ENCODE measurements around the gene NKAIN2.
"Not testable (repeated sequence)": the region's sequence is repeated elsewhere in the genome, so short reads cannot be mapped to it uniquely, and the experiment has no call there.

Gene NKAIN2

DNA sequence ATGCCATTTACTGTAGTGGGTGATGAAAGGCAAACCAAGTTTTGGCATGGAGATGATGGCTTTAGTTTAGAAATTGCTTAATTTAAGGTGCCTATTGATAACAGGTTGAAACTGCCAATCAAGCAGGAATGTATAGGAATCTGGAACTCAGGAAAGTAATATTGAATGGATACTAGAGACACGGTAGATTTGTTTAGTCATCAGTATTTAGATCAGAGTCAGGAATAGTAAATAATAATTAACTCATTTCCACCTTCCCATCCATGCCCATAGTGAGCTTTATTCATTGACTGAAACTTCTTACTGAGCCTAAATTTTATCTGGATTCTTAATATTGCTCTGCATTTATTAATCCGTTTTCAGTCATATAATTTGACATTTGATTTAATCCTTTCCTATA lies 500.3 kb downstream of the NKAIN2 start:
- H3K9me3 ChIP-seq: no peaks in the 10 kb centered on the region
- no peaks in the 10 kb centered on the region for H4K20me1 ChIP-seq
- H3K36me3 ChIP-seq: no peaks in the 10 kb centered on the region
- TF ChIP-seq Cebpa-rat (IDR thresholded peaks at IDR 0.05): no peak
- H3K9ac ChIP-seq: no peak overlapping the region
- H3K4me3 ChIP-seq: no peak overlapping the region
- H3K4me2 ChIP-seq: no peak overlapping the region
- H3K27ac ChIP-seq: no peak overlapping the region
- H3K27me3 ChIP-seq: no peaks in the 10 kb centered on the region
- H3K4me1 ChIP-seq: no peaks in the 10 kb centered on the region

DNA sequence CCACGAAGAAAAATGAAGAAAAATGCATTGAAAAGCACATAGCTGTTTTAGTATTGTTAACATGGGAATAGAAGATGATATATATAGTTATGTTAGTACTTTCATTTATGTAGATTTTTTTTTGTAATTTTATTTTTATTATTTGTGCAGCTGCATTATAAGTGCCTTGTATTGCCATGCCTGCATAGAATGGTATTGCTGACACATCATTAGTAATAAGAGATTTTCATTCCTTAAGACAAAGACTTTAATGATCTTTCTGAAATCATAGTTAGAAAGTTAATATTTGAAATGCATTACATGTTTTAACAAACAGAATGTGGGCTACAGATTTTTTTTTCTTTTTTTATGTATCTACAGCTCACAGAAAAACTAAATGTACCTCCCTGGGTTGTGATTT lies 506.5 kb downstream of the NKAIN2 start:
- no peaks in the 10 kb centered on the region for H3K27me3 ChIP-seq
- H3K4me2 ChIP-seq: no peak overlapping the region
- H3K9me3 ChIP-seq: no peaks in the 10 kb centered on the region
- H3K36me3 ChIP-seq: no peaks in the 10 kb centered on the region
- H3K27ac ChIP-seq: no peak overlapping the region
- H4K20me1 ChIP-seq: no peaks in the 10 kb centered on the region
- no peaks in the 10 kb centered on the region for H3K4me1 ChIP-seq
- no peak overlapping the region for H3K9ac ChIP-seq
- no peak for TF ChIP-seq Cebpa-rat (IDR thresholded peaks at IDR 0.05)
- no peak overlapping the region for H3K4me3 ChIP-seq

DNA sequence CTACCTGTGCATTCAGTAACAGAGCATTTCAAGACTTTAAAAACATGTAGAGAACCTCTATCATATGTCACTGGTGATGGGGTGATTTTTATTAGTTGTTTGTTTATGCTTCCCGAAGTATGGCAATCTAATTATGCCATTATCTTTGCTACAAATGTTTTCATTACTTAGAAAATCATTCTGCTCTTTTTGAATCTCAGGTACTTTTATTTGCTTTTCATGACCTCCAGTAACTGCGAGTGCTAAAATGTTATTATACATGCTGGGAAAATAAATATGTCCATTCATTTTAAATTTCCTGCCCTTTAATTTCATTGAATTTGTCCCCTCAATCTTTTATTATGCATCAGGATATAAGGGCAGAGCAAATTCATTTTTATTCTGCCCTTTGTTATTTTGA lies 515.7 kb downstream of the NKAIN2 start:
- no peak for TF ChIP-seq Cebpa-rat (IDR thresholded peaks at IDR 0.05)
- H3K4me1 ChIP-seq: no peaks in the 10 kb centered on the region
- no peak overlapping the region for H3K27ac ChIP-seq
- H3K9ac ChIP-seq: no peak overlapping the region
- H3K9me3 ChIP-seq: no peaks in the 10 kb centered on the region
- H3K36me3 ChIP-seq: no peaks in the 10 kb centered on the region
- no peaks in the 10 kb centered on the region for H3K27me3 ChIP-seq
- no peak overlapping the region for H3K4me2 ChIP-seq
- no peak overlapping the region for H3K4me3 ChIP-seq
- H4K20me1 ChIP-seq: no peaks in the 10 kb centered on the region

DNA sequence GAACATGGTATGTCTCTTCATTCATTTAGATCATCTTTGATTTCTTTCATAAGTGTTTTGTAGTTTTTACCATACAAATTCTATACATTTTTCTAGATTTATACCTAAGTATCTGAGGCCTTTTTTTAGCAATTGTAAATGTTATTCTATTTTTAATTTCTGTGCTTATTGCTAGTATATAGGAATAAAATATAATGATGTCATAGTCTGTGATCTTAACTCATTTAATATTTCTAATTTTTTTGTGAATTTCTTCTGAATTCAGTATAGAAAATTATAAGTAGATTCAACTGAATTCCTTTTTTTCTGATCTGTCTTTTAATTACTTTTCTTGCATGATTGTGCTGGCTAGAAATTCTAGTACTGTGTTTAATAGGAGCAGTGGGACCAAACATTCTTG lies 520.6 kb downstream of the NKAIN2 start:
- no peaks in the 10 kb centered on the region for H3K4me1 ChIP-seq
- TF ChIP-seq Cebpa-rat (IDR thresholded peaks at IDR 0.05): no peak
- no peaks in the 10 kb centered on the region for H3K9me3 ChIP-seq
- no peak overlapping the region for H3K27ac ChIP-seq
- H3K36me3 ChIP-seq: no peaks in the 10 kb centered on the region
- no peaks in the 10 kb centered on the region for H4K20me1 ChIP-seq
- H3K4me2 ChIP-seq: no peak overlapping the region
- no peak overlapping the region for H3K9ac ChIP-seq
- H3K4me3 ChIP-seq: no peak overlapping the region
- H3K27me3 ChIP-seq: no peaks in the 10 kb centered on the region

DNA sequence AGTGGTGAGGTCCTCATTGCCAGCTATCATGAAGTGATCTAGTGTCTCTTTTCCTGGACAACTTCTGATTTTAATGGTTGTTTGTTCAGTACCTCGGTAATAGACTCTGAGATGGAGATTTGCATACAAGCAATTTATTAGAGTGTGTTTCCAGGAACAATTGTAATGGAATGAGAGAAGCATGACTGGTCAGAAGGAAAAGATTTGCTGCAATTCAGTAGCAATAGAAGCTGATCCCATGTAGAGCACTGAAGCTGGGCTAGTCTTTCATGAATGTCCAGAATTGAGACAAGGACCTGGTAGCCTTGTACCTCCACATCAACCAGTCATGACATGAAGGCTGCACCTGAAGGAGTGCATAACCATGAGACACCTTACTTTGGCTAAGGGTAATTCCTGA lies 526.5 kb downstream of the NKAIN2 start:
- TF ChIP-seq Cebpa-rat (IDR thresholded peaks at IDR 0.05): no peak
- H3K9ac ChIP-seq: no peak overlapping the region

DNA sequence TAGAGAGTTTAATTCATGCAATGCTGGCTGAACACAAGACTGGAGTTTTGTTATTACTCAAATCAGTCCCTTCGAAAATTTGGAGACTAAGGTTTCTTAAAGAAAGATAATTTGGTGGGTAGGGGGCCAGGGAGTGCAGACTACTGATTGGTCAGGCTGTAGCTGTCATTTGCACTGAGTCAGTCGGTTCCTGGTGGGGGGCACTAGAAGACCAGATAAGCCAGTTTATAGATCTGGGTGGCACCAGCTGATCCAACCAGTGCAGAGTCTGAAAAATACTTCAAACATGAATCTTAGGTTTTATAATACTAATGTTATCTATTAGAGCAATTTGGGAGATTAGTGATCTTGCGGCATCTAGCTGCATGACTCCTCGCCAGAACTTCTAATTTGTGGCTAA lies 530.7 kb downstream of the NKAIN2 start:
- H3K9ac ChIP-seq: no peak overlapping the region
- H3K27me3 ChIP-seq: no peaks in the 10 kb centered on the region
- no peaks in the 10 kb centered on the region for H3K9me3 ChIP-seq
- no peak overlapping the region for H3K27ac ChIP-seq
- no peak for TF ChIP-seq Cebpa-rat (IDR thresholded peaks at IDR 0.05)
- no peak overlapping the region for H3K4me3 ChIP-seq
- H4K20me1 ChIP-seq: no peaks in the 10 kb centered on the region
- H3K36me3 ChIP-seq: no peaks in the 10 kb centered on the region
- no peaks in the 10 kb centered on the region for H3K4me1 ChIP-seq
- no peak overlapping the region for H3K4me2 ChIP-seq

More for the DNA sequence above, 526.5 kb downstream of the NKAIN2 start:
- no peak overlapping the region for H3K27ac ChIP-seq
- H3K9me3 ChIP-seq: no peaks in the 10 kb centered on the region
- H3K27me3 ChIP-seq: no peaks in the 10 kb centered on the region
- no peak overlapping the region for H3K4me3 ChIP-seq
- H4K20me1 ChIP-seq: no peaks in the 10 kb centered on the region
- H3K4me1 ChIP-seq: no peaks in the 10 kb centered on the region
- H3K36me3 ChIP-seq: no peaks in the 10 kb centered on the region
- no peak overlapping the region for H3K4me2 ChIP-seq

DNA sequence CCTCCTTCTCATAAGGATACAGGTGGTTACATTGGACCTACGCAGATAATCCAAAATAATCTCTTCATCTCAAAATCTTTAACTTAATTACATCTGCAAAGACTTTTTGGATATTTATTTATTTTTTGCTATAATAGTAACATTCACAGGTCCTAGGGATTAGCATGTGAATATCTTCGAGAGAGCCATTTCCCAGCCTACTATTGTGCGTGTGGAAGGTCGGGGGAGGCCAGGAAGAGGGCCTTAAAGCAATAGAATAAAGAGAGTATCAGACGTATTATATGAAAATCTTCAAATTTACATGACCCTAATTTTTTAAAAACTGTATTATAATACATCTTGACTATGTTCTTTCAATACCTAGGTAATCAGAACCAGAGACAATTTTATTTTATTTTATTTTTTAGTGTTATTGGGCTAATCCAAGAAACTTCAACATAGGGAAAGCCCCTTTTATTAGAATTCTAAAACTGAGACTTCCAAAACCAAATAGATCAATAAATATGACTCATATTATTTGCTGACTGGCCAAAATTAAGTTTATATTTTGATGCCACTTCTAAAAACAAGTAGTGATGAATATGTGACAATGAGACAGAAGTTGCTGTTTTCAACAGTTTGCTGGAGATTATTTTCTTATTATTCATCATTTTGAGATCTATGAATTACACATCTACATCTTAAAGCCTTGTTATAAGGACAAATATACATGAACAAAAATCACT lies 536.1 kb downstream of the NKAIN2 start:
- no peak for TF ChIP-seq Cebpa-rat (IDR thresholded peaks at IDR 0.05)
- Histone ChIP-seq H3K9me3 (no peaks in the 10 kb centered on the region), H3K27ac (no peak overlapping the region), H3K4me1 (no peaks in the 10 kb centered on the region), H3K27me3 (no peaks in the 10 kb centered on the region), H3K9ac (no peak overlapping the region), H3K4me3 (no peak overlapping the region), H3K4me2 (no peak overlapping the region), H3K36me3 (no peaks in the 10 kb centered on the region), H4K20me1 (no peaks in the 10 kb centered on the region)

DNA sequence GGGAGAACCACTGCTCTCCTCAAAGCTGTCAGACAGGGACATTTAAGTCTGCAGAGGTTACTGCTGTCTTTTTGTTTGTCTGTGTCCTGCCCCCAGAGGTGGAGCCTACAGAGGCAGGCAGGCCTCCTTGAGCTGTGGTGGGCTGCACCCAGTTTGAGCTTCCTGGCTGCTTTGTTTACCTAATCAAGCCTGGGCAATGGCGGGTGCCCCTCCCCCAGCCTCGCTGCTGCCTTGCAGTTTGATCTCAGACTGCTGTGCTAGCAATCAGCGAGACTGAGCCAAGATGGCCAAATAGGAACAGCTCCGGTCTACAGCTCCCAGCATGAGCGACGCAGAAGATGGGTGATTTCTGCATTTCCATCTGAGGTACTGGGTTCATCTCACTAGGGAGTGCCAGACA lies 544.7 kb downstream of the NKAIN2 start:
- H3K9ac ChIP-seq, H3K36me3 ChIP-seq, H3K4me1 ChIP-seq, H3K4me2 ChIP-seq, H4K20me1 ChIP-seq, H3K27me3 ChIP-seq, H3K27ac ChIP-seq, H3K9me3 ChIP-seq, H3K4me3 ChIP-seq: not testable (repeated sequence)

DNA sequence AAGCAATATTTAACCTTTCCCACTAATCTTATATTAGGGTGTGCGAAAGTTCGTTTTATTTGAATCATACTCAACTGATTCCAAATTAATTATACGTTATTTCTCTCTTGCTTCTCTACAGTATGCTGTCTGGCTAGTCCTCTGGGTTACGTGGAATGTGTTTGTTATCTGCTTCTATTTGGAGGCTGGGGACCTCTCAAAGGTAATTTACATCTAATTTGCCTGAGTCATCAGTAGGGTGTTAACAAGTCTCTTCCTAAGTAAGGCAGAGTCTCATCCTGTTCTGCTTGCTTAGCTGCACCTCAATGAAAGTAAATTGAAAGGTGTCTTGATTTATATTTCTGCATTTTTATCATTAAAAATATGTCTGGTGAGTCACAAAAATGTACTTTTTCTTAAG lies 551.5 kb downstream of the NKAIN2 start:
- no peak overlapping the region for H3K4me2 ChIP-seq
- H4K20me1 ChIP-seq: no peaks in the 10 kb centered on the region
- no peaks in the 10 kb centered on the region for H3K4me1 ChIP-seq
- no peaks in the 10 kb centered on the region for H3K36me3 ChIP-seq
- no peaks in the 10 kb centered on the region for H3K9me3 ChIP-seq
- no peak overlapping the region for H3K4me3 ChIP-seq
- no peak for TF ChIP-seq Cebpa-rat (IDR thresholded peaks at IDR 0.05)
- no peak overlapping the region for H3K9ac ChIP-seq
- H3K27ac ChIP-seq: no peak overlapping the region
- no peaks in the 10 kb centered on the region for H3K27me3 ChIP-seq

DNA sequence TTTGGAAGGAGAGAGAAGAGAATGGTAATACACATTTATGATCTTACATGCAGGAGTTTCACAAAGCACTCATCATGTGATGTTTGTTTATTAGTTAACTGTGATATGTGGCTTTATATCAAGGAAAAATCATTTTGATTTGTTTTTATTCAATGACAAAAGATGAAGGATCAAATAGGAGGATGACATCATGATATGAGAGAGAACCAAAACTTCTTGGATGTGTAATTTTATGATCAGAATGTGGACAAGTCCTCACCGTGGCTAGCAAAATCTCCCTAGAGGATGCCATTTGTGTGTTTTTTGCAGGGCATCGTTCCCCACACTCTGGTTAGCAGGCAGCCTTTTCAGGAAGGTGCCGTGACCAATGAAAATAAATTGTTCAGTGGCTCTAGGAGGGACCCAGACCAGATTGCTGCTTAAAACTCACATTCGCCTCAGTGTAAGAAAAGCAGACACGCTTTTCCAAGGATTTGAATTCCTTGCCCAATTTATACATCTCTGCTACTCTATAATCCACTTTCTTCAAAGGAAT lies 552.7 kb downstream of the NKAIN2 start:
- Histone ChIP-seq H3K27me3 (no peaks in the 10 kb centered on the region), H3K4me3 (no peak overlapping the region), H3K9me3 (no peaks in the 10 kb centered on the region), H3K36me3 (no peaks in the 10 kb centered on the region), H3K9ac (no peak overlapping the region), H4K20me1 (no peaks in the 10 kb centered on the region), H3K27ac (no peak overlapping the region), H3K4me2 (no peak overlapping the region), H3K4me1 (no peaks in the 10 kb centered on the region)
- TF ChIP-seq Cebpa-rat (IDR thresholded peaks at IDR 0.05): no peak

DNA sequence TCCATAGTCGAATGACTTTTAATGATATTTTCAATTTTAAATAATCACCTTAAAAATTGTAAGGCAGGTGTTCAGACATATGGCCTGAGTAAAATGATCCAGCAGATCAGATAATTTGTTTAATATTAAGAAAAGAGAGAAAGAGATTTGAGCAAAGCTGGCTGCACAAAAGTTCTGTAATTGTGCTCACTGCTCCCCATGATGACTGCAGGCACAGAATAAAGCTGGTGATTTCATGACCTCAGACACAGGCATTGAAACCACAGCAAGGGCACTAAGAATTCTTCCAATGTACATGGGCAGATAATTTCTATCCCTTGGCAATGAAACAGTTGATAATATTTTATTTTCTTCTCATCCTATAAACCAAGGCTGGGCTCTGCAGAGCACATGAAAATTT lies 553.1 kb downstream of the NKAIN2 start:
- Histone ChIP-seq H3K9ac (no peak overlapping the region), H3K4me3 (no peak overlapping the region), H3K27me3 (no peaks in the 10 kb centered on the region), H3K4me2 (no peak overlapping the region), H3K36me3 (no peaks in the 10 kb centered on the region), H3K4me1 (no peaks in the 10 kb centered on the region), H3K9me3 (no peaks in the 10 kb centered on the region), H4K20me1 (no peaks in the 10 kb centered on the region), H3K27ac (no peak overlapping the region)
- TF ChIP-seq Cebpa-rat (IDR thresholded peaks at IDR 0.05): no peak
